RWPE1 (cell line): Measurements from ENCODE around the gene ELOVL1.
A peak's percentile ranks its signal among the peaks of the same experiment; 100 is the strongest.

Source experiments
- CTCF ChIA-PET: fragments of 350-600 bp; sonication (Branson Sonifier 250); formaldehyde crosslinking; extraction: SDS; loops from one replicate; lab custom pipeline; 2021; lab: Yijun Ruan, JAX
- POLR2A ChIA-PET: fragments of 400-600 bp; formaldehyde crosslinking; extraction: SDS; loops from one replicate; lab custom pipeline; 2020; ENCODE audit warnings: antibody characterized with exemption; ENCODE audit not compliant: low non-redundant PET; lab: Yijun Ruan, JAX
- DNase-seq: peaks from one replicate; pipeline ENCODE4 v3.0.0; 2012; ENCODE audit warnings: low spot score
- H3K27ac ChIP-seq: fragments of 450-650 bp; 2 replicates; pipeline ENCODE4 v1.5.1; 2017
- CTCF ChIP-seq: fragments of 450-650 bp; conservative IDR thresholded peaks from 2 replicates; pipeline ENCODE4 v1.5.1; 2017; ENCODE audit warnings: low read depth, mild to moderate bottlenecking

Gene ELOVL1

GRCh38 chr1:43352881-43353280, 14.9 kb downstream of the ELOVL1 start:
- CTCF ChIA-PET: interaction anchor here (0.7 kb wide), 1 partner anchor 505 kb away, joined by 4 read pairs; no protein-coding TSS in a partner anchor
- POLR2A ChIA-PET: interaction anchor here (0.6 to 0.7 kb wide), 2 partner anchors 29 to 37 kb away, joined by 3 to 5 read pairs; no protein-coding TSS in a partner anchor
- no peak for DNase-seq

GRCh38 chr1:43352351-43352705, 15.5 kb downstream of the ELOVL1 start:
- POLR2A ChIA-PET: no interaction called here
- TF ChIP-seq CTCF: no peak
- H3K27ac ChIP-seq: peak overlapping the region; percentile 22; the same call in 1 of the 2 replicates
- CTCF ChIA-PET: interaction anchor here (0.6 to 0.7 kb wide), 2 partner anchors 82 to 506 kb away, joined by 3 to 4 read pairs; partner anchors contain the start of gene TMEM125
- no peak for DNase-seq

More at GRCh38 chr1:43352881-43353280, 14.9 kb downstream of the ELOVL1 start:
- no peak overlapping the region for H3K27ac ChIP-seq
- no peak for TF ChIP-seq CTCF

- no peak for DNase-seq
- POLR2A ChIA-PET: no interaction called here
- H3K27ac ChIP-seq: peak overlapping the region; percentile 22; the same call in 1 of the 2 replicates
- CTCF ChIA-PET: interaction anchor here (0.6 kb wide), 1 partner anchor 82 kb away, joined by 3 read pairs; the partner anchor contains the start of gene TMEM125
- TF ChIP-seq CTCF: no peak
Measured at GRCh38 chr1:43351421-43352350, 16.1 kb downstream of the ELOVL1 start.

GRCh38 chr1:43350976-43351375, 16.8 kb downstream of the ELOVL1 start:
- TF ChIP-seq CTCF: no peak
- no peak for DNase-seq
- ChIA-PET POLR2A (no interaction called here), CTCF (no interaction called here)
- no peak overlapping the region; the same call in 1 of the 2 replicates for H3K27ac ChIP-seq

GRCh38 chr1:43349594-43350306, 18.1 kb downstream of the ELOVL1 start:
- DNase-seq: no peak
- TF ChIP-seq CTCF: no peak
- CTCF ChIA-PET: interaction anchor here (0.7 kb wide), 1 partner anchor 213 kb away, joined by 4 read pairs; no protein-coding TSS in a partner anchor
- peak overlapping the region; percentile 93 for H3K27ac ChIP-seq
- POLR2A ChIA-PET: no interaction called here
